Astrocyte (in vitro differentiated cells and primary cell): ENCODE measurements around the gene DUSP15.

Experiments
- CTCF ChIP-seq: IDR thresholded peaks from 2 replicates; pipeline ENCODE4 v1.5.1; 2011; ENCODE audit warnings: low read depth, mild to moderate bottlenecking, inconsistent platforms, low read length, moderate library complexity; ENCODE audit not compliant: insufficient read depth
- EZH2 ChIP-seq: IDR thresholded peaks from 2 replicates; pipeline ENCODE4 v1.6.1; 2012; ENCODE audit warnings: mild to moderate bottlenecking, low read length, inconsistent platforms; ENCODE audit not compliant: insufficient read depth

DNA sequence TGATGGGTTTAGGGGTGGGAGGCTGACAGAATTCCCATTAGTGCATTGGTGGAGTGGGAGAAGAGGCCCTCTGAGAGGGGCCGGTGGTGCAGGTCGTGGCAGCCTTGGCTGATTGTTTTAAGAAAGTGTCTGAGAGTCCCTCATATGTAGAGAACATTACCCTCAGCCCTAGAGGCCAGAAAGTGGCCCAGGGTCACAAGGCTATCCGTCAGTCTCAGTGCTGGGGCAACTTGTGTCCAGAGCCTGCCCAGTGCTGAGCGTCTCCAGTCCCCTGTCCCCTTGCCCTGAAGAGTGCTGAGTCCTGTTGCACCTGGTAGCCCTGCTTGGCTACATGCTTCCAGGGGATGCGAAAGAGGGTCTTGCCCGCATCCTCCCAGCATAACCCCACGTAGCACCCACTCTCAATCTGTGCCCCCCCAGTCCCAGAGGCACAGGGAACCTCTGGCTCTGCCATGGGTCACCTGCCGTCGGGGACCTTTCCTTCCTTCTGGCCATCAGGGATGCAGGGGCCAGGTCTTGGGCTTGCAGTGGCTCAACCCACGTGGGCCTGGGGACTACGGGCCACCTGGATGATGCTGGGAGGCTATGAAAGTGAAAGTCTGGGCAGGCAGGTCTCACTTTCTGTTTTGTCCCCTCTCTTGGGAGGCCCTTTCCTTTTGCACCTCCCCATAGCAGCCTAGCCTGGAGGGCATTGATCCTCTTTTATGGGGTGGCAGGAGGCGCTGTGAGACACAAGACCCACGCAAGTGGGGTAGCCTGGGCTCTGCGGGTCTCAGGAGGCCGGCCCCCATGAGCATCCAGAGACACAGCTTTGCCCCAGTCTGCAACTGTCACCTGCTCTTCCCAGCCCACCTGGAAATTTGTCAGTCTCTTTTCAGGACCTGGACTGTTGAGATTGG, 12.2 kb downstream of the DUSP15 start:
- TF ChIP-seq CTCF: no peak
- TF ChIP-seq EZH2: no peak
